Left ventricle myocardium superior (tissue), 1 donor: ENCODE data around the gene ADRA2C. TPM values are rescaled to one million over a fixed set of nuclear protein-coding genes. Genes with fewer than 3 reads are reported as not detected.
"Not testable (repeated sequence)": the region's sequence is repeated elsewhere in the genome, so short reads cannot be mapped to it uniquely, and the experiment has no call there.

ENCODE experiments used
- ATAC-seq: fragments of 200-7000 bp; cut with Tn5 transposase; one replicate; pipeline ENCODE4 v1.9.1; 2020; ENCODE audit warnings: mild to moderate bottlenecking, moderate library complexity
- DNase-seq: peaks from one replicate; pipeline ENCODE4 v3.0.0-alpha.2; 2020
- intact Hi-C: fragments of 100-400 bp; cut with micrococcal nuclease; formaldehyde crosslinking; loops from one replicate; pipeline ENCODE4 v1.11.0; 2022
- total RNA-seq: library from RNA; stranded (reverse); fragmentation: NEBNext Ultra II Directional; extraction: Animal tissue kit (Norgen Biotek cat#: 25700); gene quantifications from one replicate; pipeline ENCODE4 v1.2.1, GENCODE V29; 2021
- donor health status: DM: no; HTN: yes; CAD: no; lungs with severe emphysema.

The ADRA2C gene
- total RNA-seq, 1 donor from 2014 or later = 5.9 TPM

GRCh38 chr4:3805026-3805425 lies 38.8 kb downstream of the ADRA2C start:
- intact Hi-C loops = no loop called here
- no peak for ATAC-seq
- DNase-seq = peak; percentile 2

- intact Hi-C loops = no loop called here
- no peak for DNase-seq
- ATAC-seq = no peak
Observed at GRCh38 chr4:3805731-3806130, 39.5 kb downstream of the ADRA2C start.

GRCh38 chr4:3807311-3807710 lies 41.1 kb downstream of the ADRA2C start:
- DNase-seq = no peak
- intact Hi-C loops = no loop called here
- ATAC-seq = no peak

- peak; percentile 3 for DNase-seq
- no peak for ATAC-seq
- intact Hi-C loops = no loop called here
Observed at GRCh38 chr4:3807822-3808496, 41.8 kb downstream of the ADRA2C start.

GRCh38 chr4:3808597-3808996 lies 42.4 kb downstream of the ADRA2C start:
- ATAC-seq (no peak), DNase-seq (no peak)
- intact Hi-C loops = no loop called here

- intact Hi-C loops = no loop called here
- DNase-seq (peak; percentile 7), ATAC-seq (no peak)
Observed at GRCh38 chr4:3809028-3809427, 42.8 kb downstream of the ADRA2C start.

- peak; percentile 2 for DNase-seq
- intact Hi-C loops = no loop called here
- ATAC-seq = no peak
Observed at GRCh38 chr4:3809451-3810110, 43.4 kb downstream of the ADRA2C start.

- peak; percentile 19 for DNase-seq
- intact Hi-C loops = no loop called here
- no peak for ATAC-seq
Observed at GRCh38 chr4:3810111-3810680, 44.0 kb downstream of the ADRA2C start.

GRCh38 chr4:3810796-3811485 lies 44.8 kb downstream of the ADRA2C start:
- ATAC-seq (no peak), DNase-seq (peak; percentile 13)
- intact Hi-C loops = no loop called here

- peak; percentile 6 for DNase-seq
- ATAC-seq = no peak
- intact Hi-C loops = no loop called here
Observed at GRCh38 chr4:3811621-3812020, 45.4 kb downstream of the ADRA2C start.

GRCh38 chr4:3812211-3812934 lies 46.2 kb downstream of the ADRA2C start:
- intact Hi-C loops = no loop called here
- DNase-seq (no peak), ATAC-seq (no peak)

GRCh38 chr4:3813151-3814052 lies 47.2 kb downstream of the ADRA2C start:
- no peak for ATAC-seq
- no peak for DNase-seq
- intact Hi-C loops = no loop called here

GRCh38 chr4:3814053-3814570 lies 47.9 kb downstream of the ADRA2C start:
- DNase-seq = no peak
- intact Hi-C loops = no loop called here
- no peak for ATAC-seq

- intact Hi-C loops, DNase-seq, ATAC-seq: not testable (repeated sequence)
Observed at GRCh38 chr4:3814838-3815237, 48.7 kb downstream of the ADRA2C start.

- intact Hi-C loops = no loop called here
- ATAC-seq = no peak
- no peak for DNase-seq
Observed at GRCh38 chr4:3816256-3816825, 50.2 kb downstream of the ADRA2C start.

GRCh38 chr4:3816983-3817960 lies 51.1 kb downstream of the ADRA2C start:
- intact Hi-C loops = no loop called here
- DNase-seq = no peak
- no peak for ATAC-seq
